ENCODE data around the gene NDNF.

Gene NDNF

GRCh38 chr4:121072224-121073003, at the start of gene NDNF:
TSS of gene NDNF (minus strand) at chr4:121072535. CDS start at chr4:121045837, 26,698 bp downstream.
- peaks cover 62% of the 10 kb centered on the region for H3K27me3 Mint-ChIP-seq
- H3K9me3 Mint-ChIP-seq, result no peaks in the 10 kb centered on the region
- H3K27ac Mint-ChIP-seq, result peak within 1 kb of the TSS in 1 of 2 donors; percentile 27
- peaks cover 28% of the 10 kb centered on the region for H3K4me1 Mint-ChIP-seq
- peak; percentile 27 to 39 for DNase-seq
- ATAC-seq, result peak; percentile 75
- peak within 1 kb of the TSS; percentile 87 to 88 for H3K4me3 Mint-ChIP-seq

- no peak for ATAC-seq
- H3K27ac Mint-ChIP-seq, result no peak overlapping the region
- DNase-seq, result no peak
Measured at GRCh38 chr4:121119715-121120114, 47.4 kb upstream of the NDNF start.

GRCh38 chr4:121118344-121118743, 46.0 kb upstream of the NDNF start:
- Mint-ChIP-seq H3K27ac (no peak overlapping the region), H3K27me3 (no peaks in the 10 kb centered on the region), H3K9me3 (no peaks in the 10 kb centered on the region), H3K4me3 (peak overlapping the region; percentile 35 to 45), H3K4me1 (peaks cover 33% of the 10 kb centered on the region)
- no peak for ATAC-seq
- DNase-seq, result no peak

More at GRCh38 chr4:121119715-121120114, 47.4 kb upstream of the NDNF start:
- H3K4me3 Mint-ChIP-seq, result no peak overlapping the region
- no peaks in the 10 kb centered on the region for H3K27me3 Mint-ChIP-seq
- H3K9me3 Mint-ChIP-seq, result no peaks in the 10 kb centered on the region
- peaks cover 30% of the 10 kb centered on the region for H3K4me1 Mint-ChIP-seq

GRCh38 chr4:121114756-121115155, 42.4 kb upstream of the NDNF start:
- Mint-ChIP-seq H3K9me3 (no peaks in the 10 kb centered on the region), H3K4me3 (no peak overlapping the region), H3K27me3 (no peaks in the 10 kb centered on the region), H3K4me1 (peaks cover 27% of the 10 kb centered on the region), H3K27ac (no peak overlapping the region)
- peak in 1 of 2 donors; percentile 23 for DNase-seq
- peak; percentile 93 for ATAC-seq

GRCh38 chr4:121112530-121112929, 40.2 kb upstream of the NDNF start:
- H3K4me1 Mint-ChIP-seq, result peaks cover 22% of the 10 kb centered on the region
- ATAC-seq, result no peak
- no peaks in the 10 kb centered on the region for H3K9me3 Mint-ChIP-seq
- H3K27ac Mint-ChIP-seq, result no peak overlapping the region
- no peak overlapping the region for H3K4me3 Mint-ChIP-seq
- H3K27me3 Mint-ChIP-seq, result no peaks in the 10 kb centered on the region
- no peak for DNase-seq

- Mint-ChIP-seq H3K27me3 (no peaks in the 10 kb centered on the region), H3K4me1 (peaks cover 8% of the 10 kb centered on the region), H3K4me3 (no peak overlapping the region), H3K27ac (no peak overlapping the region), H3K9me3 (peaks cover 7 to 12% of the 10 kb centered on the region in 2 donors)
- ATAC-seq (no peak), DNase-seq (no peak)
Measured at GRCh38 chr4:121108557-121108956, 36.2 kb upstream of the NDNF start.

- Mint-ChIP-seq H3K4me3 (no peak overlapping the region), H3K9me3 (peaks cover 7 to 12% of the 10 kb centered on the region in 2 donors), H3K27ac (no peak overlapping the region), H3K27me3 (no peaks in the 10 kb centered on the region), H3K4me1 (peaks cover 8% of the 10 kb centered on the region)
- ATAC-seq, result no peak
- DNase-seq, result no peak
Measured at GRCh38 chr4:121107507-121107906, 35.2 kb upstream of the NDNF start.

GRCh38 chr4:121100093-121100775, 27.9 kb upstream of the NDNF start:
- Mint-ChIP-seq H3K4me1 (no peaks in the 10 kb centered on the region), H3K9me3 (no peaks in the 10 kb centered on the region)

GRCh38 chr4:121098266-121098665, 25.9 kb upstream of the NDNF start:
- H3K27ac Mint-ChIP-seq, result no peak overlapping the region
- ATAC-seq, result no peak
- no peaks in the 10 kb centered on the region for H3K9me3 Mint-ChIP-seq
- no peaks in the 10 kb centered on the region for H3K27me3 Mint-ChIP-seq
- H3K4me3 Mint-ChIP-seq, result no peak overlapping the region
- H3K4me1 Mint-ChIP-seq, result no peaks in the 10 kb centered on the region
- DNase-seq, result no peak

More at GRCh38 chr4:121100093-121100775, 27.9 kb upstream of the NDNF start:
- Mint-ChIP-seq H3K4me3 (no peak overlapping the region), H3K27ac (no peak overlapping the region), H3K27me3 (no peaks in the 10 kb centered on the region)
- no peak for ATAC-seq
- DNase-seq, result no peak

- no peaks in the 10 kb centered on the region for H3K9me3 Mint-ChIP-seq
- H3K27me3 Mint-ChIP-seq, result no peaks in the 10 kb centered on the region
- no peaks in the 10 kb centered on the region for H3K4me1 Mint-ChIP-seq
- ATAC-seq, result no peak
- H3K27ac Mint-ChIP-seq, result no peak overlapping the region
- DNase-seq, result no peak
- H3K4me3 Mint-ChIP-seq, result no peak overlapping the region
Measured at GRCh38 chr4:121096629-121097028, 24.3 kb upstream of the NDNF start.

- no peaks in the 10 kb centered on the region for H3K27me3 Mint-ChIP-seq
- DNase-seq, result no peak
- ATAC-seq, result no peak
- H3K4me3 Mint-ChIP-seq, result no peak overlapping the region
- H3K27ac Mint-ChIP-seq, result no peak overlapping the region
- H3K4me1 Mint-ChIP-seq, result no peaks in the 10 kb centered on the region
- no peaks in the 10 kb centered on the region for H3K9me3 Mint-ChIP-seq
Measured at GRCh38 chr4:121096191-121096590, 23.9 kb upstream of the NDNF start.

- Mint-ChIP-seq H3K4me3 (no peak overlapping the region), H3K4me1 (no peaks in the 10 kb centered on the region), H3K27ac (no peak overlapping the region), H3K9me3 (no peaks in the 10 kb centered on the region), H3K27me3 (no peaks in the 10 kb centered on the region)
- ATAC-seq, result no peak
- no peak for DNase-seq
Measured at GRCh38 chr4:121094297-121094966, 22.1 kb upstream of the NDNF start.

- Mint-ChIP-seq H3K4me1 (no peaks in the 10 kb centered on the region), H3K27me3 (no peaks in the 10 kb centered on the region), H3K27ac (no peak overlapping the region), H3K9me3 (no peaks in the 10 kb centered on the region), H3K4me3 (no peak overlapping the region)
- DNase-seq (no peak), ATAC-seq (no peak)
Measured at GRCh38 chr4:121093261-121093660, 20.9 kb upstream of the NDNF start.

- no peak for ATAC-seq
- H3K9me3 Mint-ChIP-seq, result peaks cover 0 to 5% of the 10 kb centered on the region in 2 donors
- no peaks in the 10 kb centered on the region for H3K4me1 Mint-ChIP-seq
- no peaks in the 10 kb centered on the region for H3K27me3 Mint-ChIP-seq
- no peak overlapping the region for H3K4me3 Mint-ChIP-seq
- H3K27ac Mint-ChIP-seq, result no peak overlapping the region
- no peak for DNase-seq
Measured at GRCh38 chr4:121091941-121092340, 19.6 kb upstream of the NDNF start.

- DNase-seq (no peak), ATAC-seq (no peak)
- H3K9me3 Mint-ChIP-seq, result peaks cover 0 to 5% of the 10 kb centered on the region in 2 donors
- H3K4me3 Mint-ChIP-seq, result no peak overlapping the region
- no peak overlapping the region for H3K27ac Mint-ChIP-seq
- no peaks in the 10 kb centered on the region for H3K27me3 Mint-ChIP-seq
- H3K4me1 Mint-ChIP-seq, result no peaks in the 10 kb centered on the region
Measured at GRCh38 chr4:121088867-121089266, 16.5 kb upstream of the NDNF start.

GRCh38 chr4:121079376-121079775, 7.0 kb upstream of the NDNF start:
- peaks cover 6% of the 10 kb centered on the region for H3K27me3 Mint-ChIP-seq
- no peak for ATAC-seq
- no peak overlapping the region for H3K4me3 Mint-ChIP-seq

More at GRCh38 chr4:121079376-121079775, 7.0 kb upstream of the NDNF start:
- Mint-ChIP-seq H3K9me3 (no peaks in the 10 kb centered on the region), H3K27ac (no peak overlapping the region), H3K4me1 (peaks cover 5% of the 10 kb centered on the region)
- no peak for DNase-seq

Data from stimulated activated naive CD8-positive, alpha-beta T cell treated with anti-CD3 and anti-CD28 coated beads, Interleukin-15, amount 100 ng/mL, for 72 hours (primary cell).